Measurements from ENCODE around the gene SLC43A1. TPM values are rescaled to one million over a fixed set of nuclear protein-coding genes. Genes with fewer than 3 reads are reported as not detected.

Gene SLC43A1
- 100 to 1,000 TPM in 3 of 6 experiments, 10 to 100 TPM in 3; 38.9 to 173 (median 106) TPM for total RNA-seq
- long read RNA-seq, transcript SLC43A1-201 (15 exons, 2,598 nt) = major isoform, 10 of 26 reads
- long read RNA-seq, transcript SLC43A1-204 (15 exons, 2,358 nt) = minor isoform, 5 of 26 reads
- long read RNA-seq, partial matches to known transcripts = 4 of 26 reads
- long read RNA-seq, other reads (novel, unspliced or antisense) = 7 of 26 reads

DNA sequence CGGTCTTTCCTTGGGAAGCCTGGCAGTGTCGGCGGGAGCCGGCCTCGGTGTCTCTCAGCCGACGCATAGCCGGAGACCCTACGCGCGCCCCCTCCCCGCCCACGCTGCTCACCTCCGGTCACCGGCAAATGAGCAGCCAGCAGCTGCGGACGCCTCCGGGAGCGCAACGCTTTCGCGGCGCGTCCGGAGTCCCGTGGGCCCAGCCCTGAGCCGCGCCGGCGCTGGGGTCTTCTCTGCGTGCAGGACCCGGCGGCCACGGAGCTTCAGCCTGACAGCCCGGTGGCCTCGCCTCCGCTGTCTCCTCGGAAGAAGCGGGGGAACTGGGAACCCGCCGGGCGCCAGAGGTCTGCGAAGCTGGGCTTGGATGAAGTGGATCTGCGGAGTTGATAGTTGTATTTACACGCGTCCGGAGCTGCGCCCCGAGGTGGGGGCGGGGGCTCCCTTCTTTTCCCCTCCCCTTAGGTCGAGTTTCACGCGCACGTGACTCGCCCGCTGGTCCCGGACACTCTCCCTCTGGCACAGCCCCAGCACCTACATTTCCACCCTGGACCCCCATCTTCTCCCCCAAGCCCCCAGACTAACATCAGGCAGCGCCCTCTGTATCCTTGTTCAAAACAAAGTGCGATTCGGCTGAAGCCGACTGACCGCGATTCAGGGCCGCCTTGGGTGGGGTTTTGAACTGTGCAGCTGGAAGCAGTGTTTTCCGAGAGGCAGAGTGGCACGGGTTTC is at the start of gene SLC43A1:
SLC43A1 (minus strand) TSS at position 371 of the 729 bp plus-strand sequence. CDS start 1,591 bp downstream, outside the sequence.
- WGBS (ENCODE audit: insufficient coverage, low coverage, low lambda C conversion rate, missing lambda C conversion rate) = 1% methylated on average over 13 of the region's 66 CpGs
- peak within 1 kb of the TSS; percentile 94 to 99 (median 97) for H3K4me3 ChIP-seq
- peaks cover 0 to 15% (median 6%) of the 10 kb centered on the region in 4 donors for H3K4me1 ChIP-seq
- ATAC-seq (peak; percentile 67 to 86 (median 80)), DNase-seq (peak; percentile 69 to 89 (median 86))
- no peaks in the 10 kb centered on the region for H3K9me3 ChIP-seq
- TF ChIP-seq POLR2A (IDR thresholded peaks at IDR 0.05) (peak; percentile 50), CTCF (IDR thresholded peaks at IDR 0.05) (no peak)
- H3K36me3 ChIP-seq = peaks cover 0 to 8% (median 0%) of the 10 kb centered on the region in 4 donors
- no peaks in the 10 kb centered on the region for H3K27me3 ChIP-seq
- intact Hi-C loops (cut with DNase I) = no loop called here
- H3K27ac ChIP-seq = peak within 1 kb of the TSS; percentile 57 to 92 (median 85)

- no peak overlapping the region for H3K4me3 ChIP-seq
- WGBS (ENCODE audit: insufficient coverage, low coverage, low lambda C conversion rate, missing lambda C conversion rate) = 63% methylated on average over 3 of the region's 4 CpGs
- intact Hi-C loops (cut with DNase I) = no loop called here
- no peaks in the 10 kb centered on the region for H3K9me3 ChIP-seq
- TF ChIP-seq POLR2A (IDR thresholded peaks at IDR 0.05) (no peak), CTCF (IDR thresholded peaks at IDR 0.05) (no peak)
- no peak overlapping the region for H3K27ac ChIP-seq
- no peak for DNase-seq
- H3K27me3 ChIP-seq = no peaks in the 10 kb centered on the region
- ATAC-seq = no peak
- H3K4me1 ChIP-seq = peaks cover 0 to 14% (median 3%) of the 10 kb centered on the region in 4 donors
- H3K36me3 ChIP-seq = peaks cover 0 to 24% (median 11%) of the 10 kb centered on the region in 4 donors
Measured at GRCh38 chr11:57562596-57562995, 47.1 kb upstream of the SLC43A1 start.

DNA sequence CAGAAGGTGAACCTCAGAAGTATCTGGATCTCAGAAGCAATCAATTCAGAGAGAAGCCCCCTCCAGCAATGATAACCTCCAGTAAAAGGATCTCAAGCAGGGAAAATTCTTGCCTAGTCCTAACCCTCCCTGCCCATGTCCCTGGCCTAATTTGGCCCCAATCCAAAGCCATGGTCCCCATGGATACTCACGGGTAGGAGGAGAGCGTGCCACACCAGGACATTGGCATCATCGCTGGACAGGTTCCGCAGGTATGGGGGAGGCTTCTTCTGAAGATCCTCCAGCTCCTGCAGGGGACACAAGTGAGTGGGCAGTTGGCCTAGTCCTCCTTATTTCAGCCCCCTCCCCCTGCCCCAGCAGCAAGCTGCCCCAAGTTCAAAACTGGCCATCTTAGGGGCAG is 44.6 kb upstream of the SLC43A1 start:
- intact Hi-C loops (cut with DNase I) = no loop called here
- no peak for TF ChIP-seq POLR2A (IDR thresholded peaks at IDR 0.05)
- no peak for TF ChIP-seq CTCF (IDR thresholded peaks at IDR 0.05)
- Histone ChIP-seq H3K27ac (no peak overlapping the region), H3K27me3 (no peaks in the 10 kb centered on the region), H3K9me3 (no peaks in the 10 kb centered on the region), H3K4me1 (peaks cover 0 to 2% (median 0%) of the 10 kb centered on the region in 4 donors), H3K36me3 (peaks cover 0 to 42% (median 12%) of the 10 kb centered on the region in 4 donors), H3K4me3 (no peak overlapping the region)
- no CpG with 5 or more reads among the region's 4 CpGs for WGBS (ENCODE audit: insufficient coverage, low coverage, low lambda C conversion rate, missing lambda C conversion rate)
- ATAC-seq (no peak), DNase-seq (no peak)

DNA sequence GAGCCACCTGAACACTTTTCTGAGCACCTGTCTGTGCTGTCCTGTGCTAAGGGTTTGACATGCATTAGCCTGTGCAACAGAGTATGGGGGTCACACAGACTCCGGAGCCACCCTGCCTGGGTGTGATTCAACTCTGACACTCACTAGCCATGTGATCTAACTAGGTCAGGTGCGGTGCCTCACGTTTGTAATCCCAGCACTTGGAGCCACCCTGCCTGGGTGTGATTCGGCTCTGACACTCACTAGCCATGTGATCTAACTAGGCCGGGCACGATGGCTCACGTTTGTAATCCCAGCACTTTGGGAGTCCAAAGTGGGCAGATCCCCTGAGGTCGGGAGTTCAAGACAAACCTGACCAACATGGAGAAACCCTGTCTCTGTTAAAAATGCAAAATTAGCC is 40.5 kb upstream of the SLC43A1 start:
- ATAC-seq (peak; percentile 72 to 85 (median 78)), DNase-seq (peak in 1 of 3 donors; percentile 62)
- intact Hi-C loops (cut with DNase I) = no loop called here
- H3K4me1 ChIP-seq = no peaks in the 10 kb centered on the region
- H3K9me3 ChIP-seq = no peaks in the 10 kb centered on the region
- peaks cover 4 to 82% (median 33%) of the 10 kb centered on the region in 4 donors for H3K36me3 ChIP-seq
- WGBS (ENCODE audit: insufficient coverage, low coverage, low lambda C conversion rate, missing lambda C conversion rate) = 43% methylated on average over 4 of the region's 8 CpGs
- H3K27me3 ChIP-seq = no peaks in the 10 kb centered on the region
- no peak overlapping the region for H3K4me3 ChIP-seq
- no peak overlapping the region for H3K27ac ChIP-seq
- no peak for TF ChIP-seq CTCF (IDR thresholded peaks at IDR 0.05)
- TF ChIP-seq POLR2A (IDR thresholded peaks at IDR 0.05) = no peak
